ENCODE results near the gene MDP1. TPM values are rescaled to one million over a fixed set of nuclear protein-coding genes. Genes with fewer than 3 reads are reported as not detected.

MDP1 gene
- total and polyA plus RNA-seq, 2 of the 8 experiments (the other 6 are each of a cell fraction or from before 2014, with no cell fraction given): 17.7 to 32.2 TPM

GRCh38 chr14:24184104-24184970, 31.5 kb downstream of the MDP1 start (continued):
- TF ChIP-seq CHD7 (IDR thresholded peaks at IDR 0.05; ENCODE audit: insufficient replicate concordance, low read length) (no peak), KDM5A (IDR thresholded peaks at IDR 0.05; ENCODE audit: low read length) (no peak), ATF3 (IDR thresholded peaks at IDR 0.05; ENCODE audit: insufficient read depth, low read depth, low read length) (no peak), NANOG (IDR thresholded peaks at IDR 0.05; ENCODE audit: insufficient read depth, low read depth, low read length, poor library complexity, severe bottlenecking) (no peak), TAF1 (IDR thresholded peaks at IDR 0.05; ENCODE audit: low read depth, low read length) (no peak), POLR2A (IDR thresholded peaks at IDR 0.05; ENCODE audit: control extremely low read depth in 1 of 2, low read depth in 2 of 2, low read length in 2 of 2) (no peak), FOSL1 (IDR thresholded peaks at IDR 0.05; ENCODE audit: insufficient read depth, low read depth, low read length) (no peak), EGR1 (IDR thresholded peaks at IDR 0.05; ENCODE audit: borderline replicate concordance, low read depth, low read length) (no peak), KDM4A (IDR thresholded peaks at IDR 0.05; ENCODE audit: low read depth, low read length, severe bottlenecking) (no peak), TCF12 (IDR thresholded peaks at IDR 0.05; ENCODE audit: low read depth, low read length) (no peak)

Data from H1 (cell line).